Coronary artery (tissue), 2 donors: ENCODE measurements around the gene IFIT5.
"Not testable (repeated sequence)": the region's sequence is repeated elsewhere in the genome, so short reads cannot be mapped to it uniquely, and the experiment has no call there.

Source experiments
- DNase-seq: peaks from one replicate; pipeline ENCODE4 v3.0.0-alpha.2; 2017; ENCODE audit warnings: low spot score
- H3K27ac ChIP-seq, 2 donors: fragments of 200-600 bp; sonication (generic); one replicate each; pipeline ENCODE4 v1.5.1; 2016 to 2019
- H3K4me3 ChIP-seq: fragments of 200-600 bp; sonication (generic); 2 replicates; pipeline ENCODE4 v1.5.1; 2016; ENCODE audit warnings: mild to moderate bottlenecking, moderate library complexity
- TF ChIP-seq, protein P1 (sequence below): fragments of 200-600 bp; sonication (generic); IDR thresholded peaks from one replicate; pipeline ENCODE4 v1.5.1; 2019; ENCODE audit warnings: antibody characterized with exemption

The IFIT5 gene

DNA sequence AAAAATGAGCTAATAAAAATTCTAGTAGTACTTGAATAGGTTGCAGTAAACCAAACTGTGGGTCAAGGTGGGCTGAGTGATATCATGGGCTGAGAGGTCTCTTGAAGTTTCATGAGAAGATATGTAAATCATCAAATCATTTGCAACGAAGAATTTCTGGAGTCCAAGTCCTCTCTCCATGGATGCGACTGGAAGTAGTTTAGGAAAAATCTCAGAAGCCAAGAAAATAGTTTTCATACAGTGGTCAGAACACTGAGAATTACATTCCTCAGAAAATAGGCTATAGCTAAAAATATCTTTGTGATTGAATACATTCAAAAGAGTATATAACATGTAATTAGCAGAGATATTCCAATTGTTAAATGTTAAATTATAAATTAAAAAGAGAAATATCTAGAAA lies 25.6 kb upstream of the IFIT5 start:
- H3K27ac ChIP-seq, result no peak overlapping the region
- no peak overlapping the region for H3K4me3 ChIP-seq
- TF ChIP-seq, protein P1, sequence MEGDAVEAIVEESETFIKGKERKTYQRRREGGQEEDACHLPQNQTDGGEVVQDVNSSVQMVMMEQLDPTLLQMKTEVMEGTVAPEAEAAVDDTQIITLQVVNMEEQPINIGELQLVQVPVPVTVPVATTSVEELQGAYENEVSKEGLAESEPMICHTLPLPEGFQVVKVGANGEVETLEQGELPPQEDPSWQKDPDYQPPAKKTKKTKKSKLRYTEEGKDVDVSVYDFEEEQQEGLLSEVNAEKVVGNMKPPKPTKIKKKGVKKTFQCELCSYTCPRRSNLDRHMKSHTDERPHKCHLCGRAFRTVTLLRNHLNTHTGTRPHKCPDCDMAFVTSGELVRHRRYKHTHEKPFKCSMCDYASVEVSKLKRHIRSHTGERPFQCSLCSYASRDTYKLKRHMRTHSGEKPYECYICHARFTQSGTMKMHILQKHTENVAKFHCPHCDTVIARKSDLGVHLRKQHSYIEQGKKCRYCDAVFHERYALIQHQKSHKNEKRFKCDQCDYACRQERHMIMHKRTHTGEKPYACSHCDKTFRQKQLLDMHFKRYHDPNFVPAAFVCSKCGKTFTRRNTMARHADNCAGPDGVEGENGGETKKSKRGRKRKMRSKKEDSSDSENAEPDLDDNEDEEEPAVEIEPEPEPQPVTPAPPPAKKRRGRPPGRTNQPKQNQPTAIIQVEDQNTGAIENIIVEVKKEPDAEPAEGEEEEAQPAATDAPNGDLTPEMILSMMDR, result no peak
- no peak for DNase-seq

DNA sequence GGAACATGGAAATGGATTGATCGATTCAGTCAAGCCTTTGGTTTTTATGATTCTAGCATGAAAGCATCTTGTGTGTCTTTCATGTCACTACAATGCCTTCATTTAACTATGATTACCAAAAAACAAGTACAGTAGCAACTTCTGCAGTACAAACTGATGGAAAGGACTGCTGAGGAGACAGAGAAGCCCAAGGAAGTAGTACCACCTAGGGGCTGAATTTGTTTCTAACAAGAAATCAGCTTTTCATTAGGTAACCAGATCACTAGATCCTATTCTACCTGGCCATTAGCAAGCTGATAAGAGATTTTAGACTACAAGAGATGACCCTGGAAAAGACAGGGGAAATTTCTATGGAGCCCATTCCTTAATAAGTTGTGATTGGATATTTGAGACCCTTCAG lies 25.1 kb upstream of the IFIT5 start:
- Histone ChIP-seq H3K4me3 (no peak overlapping the region), H3K27ac (no peak overlapping the region)
- TF ChIP-seq, protein P1, result peak; percentile 24
- DNase-seq, result no peak

DNA sequence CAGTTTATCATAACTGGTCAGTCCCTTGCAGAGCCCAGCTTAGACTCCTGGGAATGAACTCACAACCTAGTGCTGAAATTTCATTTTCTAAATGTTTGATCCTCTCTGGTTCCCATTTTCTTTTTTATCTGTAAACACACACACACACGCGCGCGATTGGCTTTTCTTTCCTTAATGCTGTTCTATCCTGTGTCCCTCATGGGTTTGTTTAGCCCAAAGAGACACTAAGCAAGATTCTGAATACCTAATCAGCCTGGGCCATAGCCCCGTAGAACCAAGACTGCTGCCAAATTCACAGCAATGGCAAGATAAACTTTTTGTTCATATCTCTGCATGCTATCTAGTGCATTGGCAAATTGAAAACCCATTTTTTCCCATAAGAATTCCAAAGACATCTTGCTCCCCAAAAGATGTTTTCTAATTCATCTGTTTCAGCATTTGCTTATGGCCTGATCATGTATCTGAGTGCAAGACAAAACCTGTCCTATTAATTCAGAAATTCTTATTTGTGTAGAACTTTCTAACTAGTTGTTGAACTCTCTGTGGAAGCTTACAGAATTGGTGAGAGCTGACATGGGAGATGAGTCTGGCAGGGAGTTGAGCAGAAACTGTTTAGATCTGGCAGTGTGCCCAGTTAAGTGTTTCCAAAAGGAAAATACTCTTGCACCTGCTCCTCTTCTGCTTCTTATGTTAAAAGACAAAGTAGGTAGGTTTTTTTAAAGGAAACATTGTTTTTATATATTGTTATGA lies 23.7 kb upstream of the IFIT5 start:
- no peak overlapping the region for H3K4me3 ChIP-seq
- H3K27ac ChIP-seq, result peak overlapping the region in 1 of 2 donors; percentile 9
- no peak for DNase-seq
- TF ChIP-seq, protein P1, result no peak

DNA sequence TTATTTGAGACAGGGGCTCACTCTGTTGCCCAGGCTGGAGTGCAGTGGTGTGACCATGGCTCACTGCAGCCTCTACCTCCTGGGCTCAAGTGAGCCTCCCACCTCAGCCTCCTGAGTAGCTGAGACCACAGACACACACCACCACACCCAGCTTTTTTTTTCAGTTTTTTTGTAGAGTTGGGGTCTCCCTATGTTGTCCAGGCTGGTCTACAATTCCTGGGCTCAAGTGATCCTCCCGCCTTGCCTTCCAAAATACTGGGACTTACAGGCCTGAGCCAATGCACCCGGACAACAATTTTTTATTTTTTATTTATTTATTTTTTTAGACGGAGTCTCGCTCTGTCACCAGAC lies 23.2 kb upstream of the IFIT5 start:
- DNase-seq, H3K4me3 ChIP-seq: not testable (repeated sequence)
- H3K27ac ChIP-seq, result peak overlapping the region in 1 of 2 donors; percentile 9

DNA sequence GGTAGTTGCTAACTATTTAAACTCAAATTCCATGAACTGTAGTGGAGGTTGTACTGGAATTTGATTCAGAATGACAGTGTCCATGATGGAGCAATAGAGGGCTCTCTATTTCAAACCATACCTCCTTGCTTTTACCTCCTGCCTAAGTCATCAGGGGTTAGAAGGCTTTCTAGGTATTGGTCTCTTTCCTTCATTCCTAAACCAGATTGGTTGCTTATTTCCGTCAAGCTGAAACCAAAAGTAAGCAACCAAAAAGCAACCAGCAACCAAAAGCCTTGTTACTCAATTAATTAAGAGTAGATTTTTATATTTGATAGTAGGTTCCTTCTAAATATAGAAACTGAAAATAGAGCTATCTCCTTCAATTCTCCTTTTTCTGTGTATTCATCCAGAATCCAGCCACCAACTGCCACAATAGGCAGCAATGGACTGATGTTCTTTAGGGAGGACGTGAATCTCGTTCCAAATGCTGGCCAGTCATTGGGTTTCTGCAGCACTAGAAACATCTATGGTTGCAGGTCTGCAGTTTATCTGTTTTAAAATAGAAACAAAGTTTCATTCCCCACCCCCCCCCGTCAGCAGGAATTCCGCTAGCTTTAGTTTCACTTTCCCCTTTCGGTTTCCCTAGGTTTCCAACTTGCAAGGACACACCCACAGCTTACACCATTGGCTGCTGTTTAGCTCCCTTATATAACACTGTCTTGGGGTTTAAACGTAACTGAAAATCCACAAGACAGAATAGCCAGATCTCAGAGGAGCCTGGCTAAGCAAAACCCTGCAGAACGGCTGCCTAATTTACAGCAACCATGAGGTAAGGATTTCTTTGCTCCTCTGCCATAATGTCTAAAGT lies 22.2 kb upstream of the IFIT5 start, which contains the start of gene IFIT1:
Gene IFIT1, plus strand, starts transcription at position 717 of the 850 bp plus-strand sequence. Its CDS starts 90 bp downstream, at position 807.
- peak within 1 kb of the TSS; percentile 80 for H3K4me3 ChIP-seq
- DNase-seq, result no peak
- TF ChIP-seq, protein P1, result no peak
- H3K27ac ChIP-seq, result peak within 1 kb of the TSS; percentile 63 to 87

DNA sequence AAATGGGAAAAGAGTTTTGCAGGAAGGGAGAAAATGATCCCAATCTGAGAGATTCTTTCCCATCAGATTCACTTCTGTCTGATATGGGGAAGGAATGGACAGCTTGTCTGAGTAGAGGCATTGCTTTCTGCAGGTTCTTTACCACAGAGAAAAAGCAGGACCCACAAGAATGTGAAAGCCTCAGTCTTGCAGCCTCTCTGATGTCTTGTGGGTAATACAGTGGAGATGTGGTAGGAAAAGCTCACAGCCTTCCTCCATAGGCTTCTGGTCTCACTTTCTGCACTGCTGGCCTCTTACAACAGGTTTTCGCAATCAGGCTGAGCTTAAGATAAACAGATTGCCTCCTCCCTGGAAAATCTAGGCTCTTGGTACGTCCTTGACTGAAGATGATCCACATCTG lies 21.4 kb upstream of the IFIT5 start:
- DNase-seq, result no peak
- TF ChIP-seq, protein P1, result no peak
- H3K4me3 ChIP-seq, result peak overlapping the region; percentile 80
- peak overlapping the region; percentile 63 to 87 for H3K27ac ChIP-seq

DNA sequence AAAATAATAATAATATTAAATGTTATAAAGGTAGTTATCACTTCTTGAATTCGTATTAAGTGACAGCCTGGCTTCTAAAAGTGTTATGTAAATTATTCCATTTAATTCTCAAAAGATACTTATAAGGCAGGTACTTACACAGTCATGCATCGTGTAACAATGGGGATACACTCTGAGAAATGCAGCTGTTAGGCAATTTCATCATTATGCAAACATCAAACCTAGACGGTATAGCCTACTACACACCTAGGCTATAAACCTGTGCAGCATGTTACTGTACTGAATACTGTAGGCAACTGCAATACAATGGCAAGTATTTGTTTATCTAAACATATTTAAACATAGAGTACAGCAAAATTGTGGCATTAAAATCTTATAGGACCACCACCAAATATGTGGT lies 20.5 kb upstream of the IFIT5 start:
- TF ChIP-seq, protein P1, result no peak
- DNase-seq, result no peak
- no peak overlapping the region for H3K27ac ChIP-seq
- peak overlapping the region; percentile 80 for H3K4me3 ChIP-seq
